ENCODE results near the gene HPF1.
"Not testable (repeated sequence)": the region's sequence is repeated elsewhere in the genome, so short reads cannot be mapped to it uniquely, and the experiment has no call there.

Gene HPF1

GRCh38 chr4:169738604-169739003 lies 19.1 kb downstream of the HPF1 start:
- not testable (repeated sequence) for DNase-seq (ENCODE audit: low read depth)

- DNase-seq (ENCODE audit: low read depth), result no peak
These were observed 27.2 kb downstream of the HPF1 start for GRCh38 chr4:169730564-169730963.

- no peak for DNase-seq (ENCODE audit: low read depth)
These were observed 30.1 kb downstream of the HPF1 start for GRCh38 chr4:169727616-169728015.

GRCh38 chr4:169724260-169724659 lies 33.5 kb downstream of the HPF1 start:
- peak; percentile 49 for DNase-seq (ENCODE audit: low read depth)

GRCh38 chr4:169723207-169723965 lies 34.4 kb downstream of the HPF1 start:
- peak; percentile 18 for DNase-seq (ENCODE audit: low read depth)

GRCh38 chr4:169720529-169720928 lies 37.2 kb downstream of the HPF1 start:
- no peak for DNase-seq (ENCODE audit: low read depth)

- DNase-seq (ENCODE audit: low read depth), result peak; percentile 29
These were observed 41.1 kb downstream of the HPF1 start for GRCh38 chr4:169716677-169717076.

- DNase-seq (ENCODE audit: low read depth), result no peak
These were observed 41.9 kb downstream of the HPF1 start for GRCh38 chr4:169715826-169716225.

- no peak for DNase-seq (ENCODE audit: low read depth)
These were observed 49.6 kb downstream of the HPF1 start for GRCh38 chr4:169707958-169708643.

- DNase-seq (ENCODE audit: low read depth), result no peak
These were observed 59.4 kb downstream of the HPF1 start for GRCh38 chr4:169698331-169698730.

- DNase-seq (ENCODE audit: low read depth), result no peak
These were observed 67.0 kb downstream of the HPF1 start for GRCh38 chr4:169690787-169691186.

GRCh38 chr4:169689681-169690080 lies 68.1 kb downstream of the HPF1 start:
- no peak for DNase-seq (ENCODE audit: low read depth)

GRCh38 chr4:169682372-169683047 lies 75.2 kb downstream of the HPF1 start:
- DNase-seq (ENCODE audit: low read depth), result peak; percentile 61
